H1 (cell line): ENCODE data around the gene TFF1. TPM values are rescaled to one million over a fixed set of nuclear protein-coding genes. Genes with fewer than 3 reads are reported as not detected.

Experiments
- CBX5 ChIP-seq: fragments of 300-800, 300-1000 bp; sonication (generic); IDR thresholded peaks from 2 replicates; pipeline ENCODE4 v1.7.1; 2016; ENCODE audit warnings: antibody characterized with exemption, low read length, low read depth
- CHD1 ChIP-seq: IDR thresholded peaks from 2 replicates; pipeline ENCODE4 v1.6.1; 2012; ENCODE audit warnings: low read depth, low read length, improper control_type of control experiment
- CHD7 ChIP-seq: fragments of 300-600 bp; sonication (generic); IDR thresholded peaks from 2 replicates; pipeline ENCODE4 v1.7.1; 2012; ENCODE audit warnings: low read length, moderate library complexity, mild to moderate bottlenecking, inconsistent platforms; ENCODE audit not compliant: insufficient replicate concordance
- FOSL1 ChIP-seq: IDR thresholded peaks from 2 replicates; pipeline ENCODE4 v1.6.1; 2011; ENCODE audit warnings: mild to moderate bottlenecking, low read depth, low read length, moderate library complexity; ENCODE audit not compliant: insufficient read depth
- KDM1A ChIP-seq: fragments of 200-600, 300-600 bp; sonication (generic); IDR thresholded peaks from 2 replicates; pipeline ENCODE4 v1.7.1; 2016; ENCODE audit warnings: mild to moderate bottlenecking, low read length, borderline replicate concordance
- MAFK ChIP-seq: IDR thresholded peaks from 2 replicates; pipeline ENCODE4 v1.6.1; 2012; ENCODE audit warnings: low read depth, mild to moderate bottlenecking, improper control_type of control experiment, low read length
- RXRA ChIP-seq: IDR thresholded peaks from 2 replicates; pipeline ENCODE4 v1.6.1; 2011; ENCODE audit warnings: low read depth, mild to moderate bottlenecking, low read length, moderate library complexity; ENCODE audit not compliant: insufficient read depth
- USF2 ChIP-seq: IDR thresholded peaks from 2 replicates; pipeline ENCODE4 v1.6.1; 2011; ENCODE audit warnings: low read length, improper control_type of control experiment
- polyA plus RNA-seq, 7 experiments: library from polyadenylated mRNA; depleted of rRNA in 3 of 7; stranded (reverse) in 5 of 7; unstranded in 2 of 7; fragments of >200 nt in 5 of 7; fragments of 200-250 nt in 2 of 7; gene quantifications; 1 replicate in 5 of 7; 2 replicates in 1 of 7; 4 replicates in 1 of 7; pipeline versions ENCODE4 v1.2.1 to v1.2.3, GENCODE V29; 2011 to 2013; ENCODE audit warnings: missing spikeins in 2 of 7, mixed read lengths in 2 of 7
- total RNA-seq: library from RNA; stranded (reverse); fragmentation: NEBNext Ultra II Directional; extraction: Animal tissue kit (Norgen Biotek cat#: 25700); gene quantifications from 2 replicates; pipeline ENCODE4 v1.2.1, GENCODE V29; 2021

The TFF1 gene
- total and polyA plus RNA-seq, 2 of the 8 experiments (the other 6 are each of a cell fraction or from before 2014, with no cell fraction given) = not detected

GRCh38 chr21:42405064-42406013, 39.0 kb upstream of the TFF1 start (continued):
- TF ChIP-seq USF2 (no peak), RXRA (no peak), CHD7 (no peak), CBX5 (no peak), FOSL1 (no peak), KDM1A (no peak), CHD1 (no peak), MAFK (no peak)
